Stomach smooth muscle (tissue), 2 donors: Measurements from ENCODE around the gene KCNN2.

Experiments used
- H3K27ac ChIP-seq: one replicate; pipeline ENCODE4 v1.7.0; 2013; ENCODE audit warnings: mild to moderate bottlenecking, low read length, inconsistent platforms
- H3K27me3 ChIP-seq, 2 donors: one replicate each; pipeline ENCODE4 v1.7.0; 2013; ENCODE audit warnings: low read length in 2 of 2; ENCODE audit not compliant: insufficient read depth in 2 of 2, control insufficient read depth in 1 of 2
- H3K36me3 ChIP-seq, 2 donors: one replicate each; pipeline ENCODE4 v1.7.0; 2013; ENCODE audit warnings: low read length in 2 of 2; ENCODE audit not compliant: control insufficient read depth in 2 of 2, insufficient read depth in 2 of 2
- H3K4me1 ChIP-seq: one replicate; pipeline ENCODE4 v1.7.0; 2013; ENCODE audit warnings: low read length; ENCODE audit not compliant: control insufficient read depth, insufficient read depth
- H3K4me3 ChIP-seq, 2 donors: one replicate each; pipeline ENCODE4 v1.7.0; 2013; ENCODE audit warnings: low read length in 2 of 2
- H3K9ac ChIP-seq, 2 donors: one replicate each; pipeline ENCODE4 v1.7.0; 2013; ENCODE audit warnings: low read length in 2 of 2, mild to moderate bottlenecking in 1 of 2
- H3K9me3 ChIP-seq, 2 donors: one replicate each; pipeline ENCODE4 v1.7.0; 2013; ENCODE audit warnings: low read length in 2 of 2; ENCODE audit not compliant: control insufficient read depth in 2 of 2
- donor health status: healthy.
- donor health status: Pancreatic carcinoma.

KCNN2 gene

DNA sequence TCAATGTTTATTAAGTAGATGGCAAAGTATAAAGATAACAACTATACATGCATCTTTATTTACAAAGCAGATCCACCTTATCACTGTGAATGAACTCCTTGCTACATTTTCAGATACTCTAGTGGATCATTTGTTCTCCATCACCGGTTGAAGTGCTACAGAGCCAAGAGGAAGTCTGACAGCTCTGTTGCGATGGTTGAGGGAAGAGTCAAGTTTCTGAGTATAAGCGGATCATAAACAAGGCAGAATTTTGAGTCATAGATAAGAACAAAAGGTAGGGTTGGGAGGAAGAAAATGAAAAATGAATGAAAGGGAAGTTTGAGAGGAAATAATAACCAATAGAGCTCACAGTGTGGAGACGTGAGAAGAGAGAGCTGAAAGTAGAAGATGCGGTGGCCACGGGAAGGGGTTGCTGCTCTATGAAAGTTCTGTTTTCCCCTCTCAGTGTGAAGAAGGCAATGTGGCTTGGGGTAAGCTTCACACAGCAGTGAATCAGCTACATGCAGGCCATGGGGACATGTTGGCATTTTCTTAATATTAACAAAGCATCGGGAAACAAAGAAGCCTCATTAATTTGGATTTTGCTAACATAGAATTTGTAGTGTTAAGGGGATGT lies 30.8 kb upstream of the KCNN2 start:
- H3K9me3 ChIP-seq, result no peaks in the 10 kb centered on the region
- no peaks in the 10 kb centered on the region for H3K27me3 ChIP-seq
- H3K4me1 ChIP-seq, result no peaks in the 10 kb centered on the region
- H3K4me3 ChIP-seq, result no peak overlapping the region
- no peaks in the 10 kb centered on the region for H3K36me3 ChIP-seq
- H3K9ac ChIP-seq, result no peak overlapping the region
- no peak overlapping the region for H3K27ac ChIP-seq

DNA sequence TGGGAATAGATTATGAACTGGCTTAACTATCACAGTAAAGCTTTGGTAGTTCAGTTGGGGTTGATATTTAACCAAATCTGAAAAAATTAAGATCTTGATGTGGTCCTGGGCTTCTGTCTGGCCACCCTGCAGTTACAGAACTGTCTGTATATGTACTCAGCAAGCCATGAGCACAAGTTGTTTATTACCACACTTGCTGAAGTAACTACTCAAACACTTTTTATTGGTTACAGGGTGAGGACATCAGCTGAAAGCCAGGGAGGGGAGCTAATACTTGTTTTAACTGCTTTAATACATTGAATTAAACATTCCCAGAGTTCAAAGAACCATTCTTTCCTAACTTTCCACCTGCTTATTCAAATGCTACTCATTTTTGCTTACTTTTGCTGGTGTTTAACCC lies 29.4 kb upstream of the KCNN2 start:
- no peak overlapping the region for H3K9ac ChIP-seq
- H3K36me3 ChIP-seq, result no peaks in the 10 kb centered on the region
- H3K27ac ChIP-seq, result no peak overlapping the region
- H3K9me3 ChIP-seq, result no peaks in the 10 kb centered on the region
- no peaks in the 10 kb centered on the region for H3K27me3 ChIP-seq
- no peaks in the 10 kb centered on the region for H3K4me1 ChIP-seq
- H3K4me3 ChIP-seq, result no peak overlapping the region

DNA sequence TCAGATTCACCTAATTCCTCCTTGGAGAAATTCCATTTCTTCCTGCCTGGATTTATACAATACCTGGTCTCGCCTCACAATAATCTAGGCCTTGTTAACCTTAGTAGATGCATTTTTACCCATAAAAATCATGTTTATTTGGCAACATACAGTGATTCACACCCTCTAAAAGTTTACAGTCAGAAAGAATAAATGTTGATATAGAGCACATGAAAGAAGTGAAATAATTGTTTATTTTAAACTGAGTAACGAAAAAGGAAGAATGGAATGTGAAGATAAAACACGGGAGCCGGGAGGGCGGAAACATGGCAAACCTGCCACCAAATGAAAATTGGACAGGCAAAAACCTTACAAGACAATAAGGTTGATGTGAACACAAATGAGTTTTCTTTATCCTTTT lies 28.9 kb upstream of the KCNN2 start:
- no peak overlapping the region for H3K9ac ChIP-seq
- no peak overlapping the region for H3K27ac ChIP-seq
- H3K4me3 ChIP-seq, result no peak overlapping the region
- H3K9me3 ChIP-seq, result no peaks in the 10 kb centered on the region
- H3K4me1 ChIP-seq, result no peaks in the 10 kb centered on the region
- no peaks in the 10 kb centered on the region for H3K27me3 ChIP-seq
- no peaks in the 10 kb centered on the region for H3K36me3 ChIP-seq

DNA sequence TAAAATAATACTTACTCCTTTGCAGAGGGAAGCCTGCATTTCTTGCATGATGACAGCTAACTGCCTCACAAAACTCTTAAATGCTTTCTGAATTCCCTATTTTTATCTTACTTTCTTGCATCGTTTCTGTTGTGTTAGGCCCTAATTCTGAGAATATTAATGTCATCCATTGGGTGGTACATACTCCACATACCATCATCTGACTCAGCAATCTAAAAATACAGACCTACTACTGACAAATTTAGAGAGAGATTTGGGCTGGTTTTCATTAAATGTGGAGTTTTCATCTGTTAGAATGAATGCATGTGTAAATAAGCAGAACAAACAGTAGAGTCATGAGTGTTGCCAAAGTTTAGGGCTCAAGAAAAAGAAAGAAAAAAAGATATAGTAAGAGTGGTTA lies 26.5 kb upstream of the KCNN2 start:
- no peak overlapping the region for H3K4me3 ChIP-seq
- H3K27ac ChIP-seq, result no peak overlapping the region
- H3K4me1 ChIP-seq, result no peaks in the 10 kb centered on the region
- H3K9ac ChIP-seq, result no peak overlapping the region
- H3K36me3 ChIP-seq, result no peaks in the 10 kb centered on the region
- peaks cover 0 to 4% of the 10 kb centered on the region in 2 donors for H3K9me3 ChIP-seq
- H3K27me3 ChIP-seq, result no peaks in the 10 kb centered on the region

DNA sequence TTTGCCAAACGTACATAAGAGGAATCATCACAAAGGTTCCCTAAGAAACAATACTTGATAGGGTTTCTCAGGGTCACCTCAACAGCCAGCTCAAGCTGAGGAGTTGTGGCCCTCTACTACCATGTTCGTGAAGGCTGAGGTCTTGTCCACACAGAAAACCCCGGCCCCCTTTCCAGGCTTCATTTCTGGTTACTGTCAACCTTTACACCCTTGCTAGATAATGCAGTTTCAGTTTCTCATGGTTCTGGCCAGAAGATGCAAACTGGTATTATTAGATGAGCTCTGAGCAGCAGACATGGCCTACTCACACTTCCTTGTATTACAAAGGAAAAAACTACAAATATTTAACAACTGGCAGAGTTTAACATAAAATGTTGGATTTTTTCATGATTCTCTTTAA lies 22.8 kb upstream of the KCNN2 start:
- no peak overlapping the region for H3K27ac ChIP-seq
- no peak overlapping the region for H3K9ac ChIP-seq
- peaks cover 0 to 4% of the 10 kb centered on the region in 2 donors for H3K9me3 ChIP-seq
- no peaks in the 10 kb centered on the region for H3K36me3 ChIP-seq
- H3K27me3 ChIP-seq, result no peaks in the 10 kb centered on the region
- no peaks in the 10 kb centered on the region for H3K4me1 ChIP-seq
- H3K4me3 ChIP-seq, result no peak overlapping the region

DNA sequence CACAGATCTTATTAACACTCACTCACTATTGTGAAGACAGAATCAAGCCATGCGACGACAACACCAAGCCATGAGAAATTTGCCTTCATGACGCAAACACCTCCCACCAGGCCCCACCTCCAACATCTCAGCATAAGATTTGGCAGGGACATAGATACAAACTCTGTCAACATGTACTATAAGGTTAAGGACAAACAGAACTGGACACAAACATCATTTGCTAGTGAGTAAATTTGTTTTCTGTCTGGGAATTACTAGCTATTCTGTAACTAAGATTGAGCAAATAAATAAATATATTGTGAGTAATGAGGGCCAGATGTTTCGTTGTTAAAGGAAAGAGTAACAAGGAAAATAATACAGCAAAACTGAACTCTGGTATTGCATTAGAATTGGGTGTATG lies 15.7 kb upstream of the KCNN2 start:
- H3K9me3 ChIP-seq, result no peaks in the 10 kb centered on the region
- no peaks in the 10 kb centered on the region for H3K27me3 ChIP-seq
- no peaks in the 10 kb centered on the region for H3K36me3 ChIP-seq
- no peak overlapping the region for H3K27ac ChIP-seq
- no peaks in the 10 kb centered on the region for H3K4me1 ChIP-seq
- H3K4me3 ChIP-seq, result no peak overlapping the region
- no peak overlapping the region for H3K9ac ChIP-seq

DNA sequence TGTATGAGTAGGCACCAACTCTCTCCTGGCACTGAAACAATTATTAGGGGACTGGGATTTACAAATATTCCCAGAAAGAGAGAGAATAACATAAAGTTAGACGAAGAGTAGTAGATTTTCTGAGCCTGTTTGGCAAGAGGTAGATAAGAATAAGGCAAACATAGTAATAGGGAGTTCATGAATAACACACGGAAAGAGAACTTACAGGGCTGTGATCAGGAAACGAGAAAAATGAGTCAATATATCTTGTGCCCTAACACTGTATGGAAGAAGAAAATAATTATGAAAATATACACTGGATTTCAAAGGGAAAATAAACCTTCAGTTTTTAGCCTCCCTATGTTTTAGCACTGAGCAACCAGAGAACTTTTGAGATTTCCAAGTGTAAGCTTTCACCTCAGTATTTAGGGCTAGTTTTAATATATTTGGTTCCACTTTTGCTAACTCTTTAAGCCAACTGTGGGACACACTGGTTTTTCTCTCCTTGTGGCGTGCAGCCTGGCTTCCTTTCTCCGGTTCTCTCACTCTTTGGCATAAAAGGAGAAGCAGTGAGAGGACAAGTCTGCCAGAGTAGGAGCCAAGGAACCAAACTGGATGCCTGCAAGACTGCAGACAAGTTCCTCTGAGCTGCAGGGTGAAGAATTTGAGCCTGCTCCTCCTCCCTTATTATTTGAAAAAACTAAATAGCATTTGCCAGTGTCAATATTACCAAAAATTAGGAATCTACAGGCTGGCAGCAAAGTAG lies 6.6 kb upstream of the KCNN2 start:
- Histone ChIP-seq H3K9ac (no peak overlapping the region), H3K36me3 (no peaks in the 10 kb centered on the region)

DNA sequence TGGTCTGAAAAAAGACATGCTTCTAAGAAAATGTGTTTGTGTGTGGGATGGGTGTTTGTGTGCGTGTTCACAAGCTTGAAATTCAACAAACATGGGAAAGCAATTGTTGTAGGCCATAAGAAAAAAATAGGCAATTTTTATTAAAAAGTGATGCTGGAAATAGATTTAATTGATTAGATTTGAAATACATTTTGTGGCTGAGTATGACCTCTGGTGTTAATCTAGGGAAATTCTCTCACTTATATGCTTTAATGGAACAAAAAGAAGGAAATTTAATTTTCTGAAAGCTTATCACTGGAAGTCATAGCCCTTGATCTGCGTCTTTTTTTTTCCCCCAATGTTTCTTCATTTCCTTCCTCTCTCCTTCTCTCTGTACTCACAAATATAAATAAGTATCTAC lies 3.5 kb upstream of the KCNN2 start:
- H3K27ac ChIP-seq, result no peak overlapping the region

More for the DNA sequence above, 6.6 kb upstream of the KCNN2 start:
- Histone ChIP-seq H3K4me1 (no peaks in the 10 kb centered on the region), H3K27ac (no peak overlapping the region), H3K4me3 (no peak overlapping the region), H3K27me3 (peaks cover 0 to 7% of the 10 kb centered on the region in 2 donors), H3K9me3 (no peaks in the 10 kb centered on the region)

DNA sequence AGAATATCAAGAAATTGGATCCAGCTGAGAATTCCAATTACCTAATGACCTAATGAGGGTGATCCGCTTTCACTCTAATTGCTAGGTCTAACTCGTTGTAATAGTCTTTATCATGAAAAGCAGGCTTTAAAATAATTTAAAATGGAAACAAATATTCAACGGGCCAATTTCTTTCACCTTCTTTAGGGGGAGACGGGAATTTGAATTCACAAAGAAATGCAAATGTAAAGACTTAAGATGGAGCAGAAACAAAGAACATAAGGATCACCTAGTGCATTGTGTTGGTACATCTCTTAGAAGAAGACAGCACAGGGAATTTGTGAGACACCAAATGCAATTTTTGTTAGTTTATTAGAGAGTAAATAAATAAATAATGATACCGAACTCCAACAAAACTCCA lies 1.5 kb upstream of the KCNN2 start:
- Histone ChIP-seq H3K9ac (no peak overlapping the region), H3K4me1 (peaks cover 23% of the 10 kb centered on the region), H3K27me3 (peaks cover 2 to 23% of the 10 kb centered on the region in 2 donors), H3K9me3 (no peaks in the 10 kb centered on the region), H3K36me3 (no peaks in the 10 kb centered on the region), H3K4me3 (peak overlapping the region in 1 of 2 donors; percentile 83), H3K27ac (no peak overlapping the region)

More for the DNA sequence above, 3.5 kb upstream of the KCNN2 start:
- no peaks in the 10 kb centered on the region for H3K36me3 ChIP-seq
- H3K4me1 ChIP-seq, result peaks cover 16% of the 10 kb centered on the region
- H3K9me3 ChIP-seq, result no peaks in the 10 kb centered on the region
- no peak overlapping the region for H3K4me3 ChIP-seq
- peaks cover 2 to 19% of the 10 kb centered on the region in 2 donors for H3K27me3 ChIP-seq
- H3K9ac ChIP-seq, result no peak overlapping the region

DNA sequence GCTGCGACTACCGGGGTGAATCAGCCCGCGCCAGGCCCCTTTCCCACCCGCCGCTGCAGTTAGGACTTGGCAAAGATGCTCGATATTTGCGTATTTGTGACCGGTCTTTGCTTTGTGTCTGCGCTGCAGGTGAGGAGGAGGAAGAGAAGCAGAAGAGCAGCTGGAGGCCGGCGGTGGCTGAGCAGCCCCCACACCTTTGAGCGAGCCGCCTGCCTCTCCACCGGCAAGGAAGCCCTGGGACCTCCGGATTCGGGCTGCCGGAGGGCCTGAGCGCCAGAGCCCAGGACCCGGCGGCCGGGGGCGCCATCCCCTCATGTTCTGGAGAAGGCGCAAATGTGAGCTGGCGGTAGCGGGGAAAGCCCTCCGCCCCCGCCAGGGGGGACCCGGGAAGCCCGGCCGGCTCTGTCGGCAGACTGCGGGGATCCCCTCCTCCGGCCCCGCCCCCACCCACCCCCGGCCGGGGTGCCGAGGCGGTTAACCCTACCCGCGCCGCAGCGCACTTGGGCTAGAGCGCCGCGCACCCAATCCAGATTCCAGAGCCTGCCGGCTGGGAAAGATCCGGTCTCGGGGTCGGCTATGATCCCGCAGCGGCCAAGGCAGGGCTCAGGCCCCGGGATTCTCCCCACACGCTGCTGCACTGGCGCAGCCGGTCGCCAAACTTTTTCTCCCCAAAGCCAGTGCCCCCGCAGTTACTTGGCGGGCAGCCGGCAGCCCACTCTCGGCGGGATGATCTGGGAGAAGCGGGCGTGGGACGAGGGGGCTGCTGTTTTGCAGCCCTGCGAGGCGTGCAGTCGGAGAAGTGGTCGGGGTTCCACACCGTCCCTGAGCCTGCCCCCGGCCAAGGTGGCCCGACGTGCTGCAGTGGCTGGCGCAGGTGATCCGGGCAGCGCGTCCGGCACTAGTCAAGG lies 800 bp upstream of the KCNN2 start:
- H3K9me3 ChIP-seq, result no peaks in the 10 kb centered on the region
- H3K9ac ChIP-seq, result peak overlapping the region in 1 of 2 donors; percentile 42
- H3K27me3 ChIP-seq, result peaks cover 2 to 25% of the 10 kb centered on the region in 2 donors
- H3K27ac ChIP-seq, result peak overlapping the region; percentile 18
- H3K4me1 ChIP-seq, result peaks cover 23% of the 10 kb centered on the region
- H3K4me3 ChIP-seq, result peak overlapping the region; percentile 72 to 83
- no peaks in the 10 kb centered on the region for H3K36me3 ChIP-seq
